Skin epidermis (tissue), 12 donors: ENCODE measurements around the gene FAM131C.

Experiments
- H3K27ac ChIP-seq, 21 experiments: fragments of 200-600 bp; sonication (generic) in 11 of 21; one replicate each; pipeline ENCODE4 v1.5.0; 2020; ENCODE audit warnings: mild to moderate bottlenecking in 3 of 21, inconsistent platforms in 2 of 21, moderate library complexity in 2 of 21
- H3K4me3 ChIP-seq, 7 experiments: fragments of 200-600 bp; sonication (generic) in 2 of 7; one replicate each; pipeline ENCODE4 v1.5.0; 2020; ENCODE audit warnings: inconsistent platforms in 2 of 7, mild to moderate bottlenecking in 2 of 7, moderate library complexity in 1 of 7

Gene FAM131C

DNA sequence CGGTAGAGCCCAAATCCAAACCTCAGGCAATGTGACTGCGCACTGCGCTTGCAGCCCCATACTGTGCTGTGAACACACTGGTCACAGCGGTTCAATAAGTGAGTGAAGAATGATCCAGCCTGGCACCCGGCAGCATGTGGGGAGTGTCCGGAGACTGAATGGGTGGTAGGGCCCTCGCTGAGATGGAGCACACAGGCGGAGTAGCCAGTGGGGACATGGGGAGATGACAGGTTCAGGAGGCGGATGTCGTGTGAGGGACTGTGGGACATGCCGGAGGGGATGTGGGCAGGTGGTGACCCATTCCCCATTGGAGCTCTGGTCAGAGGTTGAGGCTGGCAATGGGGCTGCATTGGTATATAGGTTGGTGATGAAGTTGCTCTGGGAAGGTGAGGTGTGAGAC, 63.8 kb downstream of the FAM131C start:
- H3K4me3 ChIP-seq: no peak overlapping the region
- H3K27ac ChIP-seq: no peak overlapping the region

DNA sequence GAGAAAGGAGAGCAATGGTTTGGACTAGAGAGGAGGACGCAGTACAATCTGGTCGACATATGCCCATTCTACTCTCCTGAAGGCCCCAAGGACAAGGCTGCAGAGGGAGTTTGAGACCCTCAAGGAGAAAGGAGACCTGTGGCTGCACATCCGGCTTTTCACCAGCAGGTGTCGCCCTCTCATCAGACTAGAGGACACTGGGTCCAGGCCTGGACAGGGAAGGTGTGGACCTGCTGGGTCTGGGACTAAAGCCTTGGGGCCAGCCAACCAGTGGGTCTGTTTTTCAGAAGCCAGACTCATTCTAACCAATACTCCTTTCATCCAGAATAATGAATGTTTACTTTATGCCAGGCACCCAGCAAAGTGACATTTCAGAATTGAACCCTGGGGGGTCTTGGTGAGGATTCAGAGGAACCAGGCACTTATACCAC, 64.4 kb downstream of the FAM131C start:
- Histone ChIP-seq H3K4me3 (no peak overlapping the region), H3K27ac (no peak overlapping the region)
